NCI-H2196 treated with DMSO at 0.1 percent for 48 hours (cell line): ENCODE measurements around the gene OCEL1.
"Not testable (repeated sequence)": the region's sequence is repeated elsewhere in the genome, so short reads cannot be mapped to it uniquely, and the experiment has no call there.

Experiments
- DNase-seq: peaks from one replicate; lab custom pipeline; 2025; ENCODE audit not compliant: unreplicated experiment; lab: John Stamatoyannopoulos, UW

OCEL1 gene

DNA sequence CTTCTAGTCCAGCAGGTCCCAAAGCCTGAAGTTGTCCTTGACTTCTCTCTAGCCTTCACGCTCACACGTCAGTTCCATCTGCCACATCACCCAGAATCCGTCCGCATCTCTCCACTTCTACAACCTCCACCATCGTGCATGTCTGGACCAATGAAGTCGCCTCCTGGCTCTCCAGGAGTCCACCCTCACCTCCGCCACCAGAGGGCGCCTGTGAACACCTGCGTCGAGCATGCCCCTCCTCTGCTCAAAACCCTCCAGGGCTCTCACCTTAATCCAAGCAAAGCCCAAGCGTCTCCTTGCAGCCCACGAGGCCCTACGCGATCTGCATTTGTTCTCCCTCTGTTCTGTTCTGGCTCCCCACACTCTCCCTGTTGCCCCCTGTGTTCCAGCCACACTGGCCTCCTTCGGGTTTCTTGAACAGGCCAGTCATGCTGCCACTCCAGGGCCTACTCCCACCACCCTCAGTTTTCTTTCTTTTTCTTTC, 34.9 kb downstream of the OCEL1 start:
- DNase-seq, result peak; percentile 74

DNA sequence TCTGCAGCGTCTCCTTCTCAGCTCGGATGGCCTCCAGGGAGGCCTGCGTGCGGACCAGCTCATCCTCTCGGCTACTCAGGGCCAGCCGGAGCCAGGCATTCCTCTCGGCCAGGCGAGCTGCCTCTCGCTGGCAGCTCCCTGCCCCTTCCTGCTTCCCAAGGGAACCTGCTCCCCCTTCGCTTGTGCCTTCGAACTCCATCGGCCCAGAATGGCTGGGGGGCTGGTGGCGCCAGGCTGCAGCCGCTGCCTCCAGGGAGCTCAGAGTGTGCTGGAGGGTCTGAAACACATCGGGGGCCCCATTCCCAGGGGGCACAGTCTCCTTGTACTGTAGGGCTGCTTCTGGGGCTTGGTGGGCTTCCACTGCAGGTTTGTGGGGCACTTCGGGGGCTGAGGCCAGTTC, 36.5 kb downstream of the OCEL1 start:
- DNase-seq, result no peak

DNA sequence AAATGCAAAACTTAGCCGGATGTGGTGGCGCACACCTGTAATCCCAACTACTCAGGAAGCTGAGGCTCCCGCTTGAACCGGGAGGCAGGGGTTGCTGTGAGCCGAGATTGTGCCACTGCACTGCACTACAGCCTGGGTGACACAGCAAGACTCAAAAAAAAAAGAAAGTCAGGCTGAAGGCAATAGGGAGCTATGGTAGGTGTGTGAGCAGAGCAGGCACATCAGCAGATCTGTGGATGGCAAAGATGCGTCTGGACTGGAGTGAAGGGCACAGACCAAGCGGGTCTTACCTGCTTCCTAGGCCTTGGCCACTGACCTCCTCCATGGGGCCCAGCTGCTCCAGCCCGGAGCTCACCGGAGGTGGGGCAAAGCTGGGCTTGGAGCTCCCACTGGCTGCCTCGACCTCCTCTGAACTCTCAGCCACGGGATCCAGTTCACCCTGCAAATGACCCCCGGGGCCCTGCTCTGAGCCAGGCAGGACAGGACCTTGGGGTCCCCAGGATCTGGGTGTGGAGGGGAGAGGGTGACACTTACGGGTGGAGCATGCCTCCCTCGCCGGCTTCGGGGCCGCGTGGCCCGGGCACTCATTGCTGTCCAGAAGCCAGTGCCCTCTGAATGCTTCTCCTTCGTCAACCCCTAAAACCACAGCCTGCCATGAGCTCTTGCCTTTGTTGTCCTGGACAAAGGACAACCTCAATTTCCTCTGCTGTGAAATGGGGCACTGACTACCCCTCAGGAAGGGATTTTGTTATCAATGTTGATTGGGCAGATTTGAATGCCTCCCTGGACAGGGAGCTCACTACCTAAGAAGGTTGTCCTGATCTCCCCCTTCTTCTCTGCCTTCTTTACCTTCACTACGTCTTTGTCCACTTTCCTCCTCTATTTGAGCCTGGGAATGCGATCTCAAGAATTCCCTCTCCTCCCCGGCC, 38.0 kb downstream of the OCEL1 start:
- no peak for DNase-seq

GRCh38 chr19:17264641-17264979, 38.6 kb downstream of the OCEL1 start, which contains the start of gene USHBP1:
USHBP1 (minus strand) TSS chr19:17264745; CDS start chr19:17264299, 446 bp downstream.
- no peak for DNase-seq

DNA sequence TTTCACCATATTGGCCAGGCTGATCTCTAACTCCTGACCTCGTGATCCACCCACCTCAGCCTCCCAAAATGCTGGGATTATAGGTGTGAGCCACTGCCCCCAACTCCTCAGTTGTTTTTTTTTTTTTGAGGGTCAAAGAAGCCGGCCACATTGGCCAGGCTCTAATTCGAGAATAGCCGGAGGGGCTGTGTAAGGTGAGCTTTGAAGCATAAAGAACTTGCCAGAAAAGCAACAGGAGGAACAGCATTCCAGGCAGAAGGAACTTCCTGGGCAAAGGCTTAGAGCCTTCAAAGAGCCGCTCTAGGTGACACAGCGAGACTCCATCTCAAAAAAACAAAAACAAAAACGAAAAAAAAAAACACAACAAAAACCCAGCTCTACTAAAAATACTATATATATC, 40.0 kb downstream of the OCEL1 start:
- no peak for DNase-seq

- DNase-seq, result no peak
These were observed 40.6 kb downstream of the OCEL1 start for GRCh38 chr19:17266589-17266974.

- DNase-seq, result peak; percentile 97
These were observed 41.2 kb downstream of the OCEL1 start, which contains the start of gene BABAM1 for GRCh38 chr19:17266975-17267788. BABAM1 (plus strand) TSS chr19:17267443; CDS start chr19:17268807, 1,364 bp downstream.

DNA sequence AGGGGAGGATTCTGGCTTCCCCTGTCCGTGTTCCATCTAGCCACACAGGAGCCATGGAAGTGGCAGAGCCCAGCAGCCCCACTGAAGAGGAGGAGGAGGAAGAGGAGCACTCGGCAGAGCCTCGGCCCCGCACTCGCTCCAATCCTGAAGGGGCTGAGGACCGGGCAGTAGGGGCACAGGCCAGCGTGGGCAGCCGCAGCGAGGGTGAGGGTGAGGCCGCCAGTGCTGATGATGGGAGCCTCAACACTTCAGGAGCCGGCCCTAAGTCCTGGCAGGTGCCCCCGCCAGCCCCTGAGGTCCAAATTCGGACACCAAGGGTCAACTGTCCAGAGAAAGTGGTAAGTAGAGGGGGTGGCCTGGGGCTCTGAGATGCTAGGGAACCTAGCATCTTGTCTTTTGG, 42.7 kb downstream of the OCEL1 start:
- DNase-seq, result no peak

- not testable (repeated sequence) for DNase-seq
These were observed 48.9 kb downstream of the OCEL1 start for GRCh38 chr19:17274892-17275291.

GRCh38 chr19:17275441-17276175, 49.6 kb downstream of the OCEL1 start:
- DNase-seq, result no peak
